Lung (tissue), 12 donors: ENCODE data around the gene OPALIN. TPM values are rescaled to one million over a fixed set of nuclear protein-coding genes. Genes with fewer than 3 reads are reported as not detected.

Experiments used
- ATAC-seq: fragments of 200-7000 bp; cut with Tn5 transposase; one replicate; pipeline ENCODE4 v1.9.1; 2020; ENCODE audit warnings: moderate number of reproducible peaks; ENCODE audit not compliant: insufficient read depth, low FRiP score
- DNase-seq, 3 donors: peaks; one replicate each; pipeline ENCODE4 v3.0.0-alpha.2; 2013 to 2017
- H3K27ac ChIP-seq, 2 donors: one replicate each; pipeline ENCODE4 v1.5.1; 2013; ENCODE audit warnings: mild to moderate bottlenecking in 2 of 2, moderate library complexity in 2 of 2, control low read depth in 1 of 2, inconsistent platforms in 1 of 2, low read depth in 1 of 2, low read length in 1 of 2
- H3K27me3 ChIP-seq, 3 donors: one replicate each; pipeline ENCODE4 v1.5.1; 2013; ENCODE audit warnings: low read length in 2 of 3; ENCODE audit not compliant: control insufficient read depth in 3 of 3, insufficient read depth in 3 of 3
- H3K36me3 ChIP-seq, 4 donors: one replicate each; pipeline ENCODE4 v1.5.1; 2013; ENCODE audit warnings: low read length in 4 of 4, mild to moderate bottlenecking in 1 of 4, moderate library complexity in 1 of 4; ENCODE audit not compliant: control insufficient read depth in 4 of 4, insufficient read depth in 4 of 4
- H3K4me1 ChIP-seq, 5 donors: one replicate each; pipeline ENCODE4 v1.5.1; 2013; ENCODE audit warnings: low read length in 5 of 5, mild to moderate bottlenecking in 2 of 5, moderate library complexity in 1 of 5; ENCODE audit not compliant: control insufficient read depth in 5 of 5, insufficient read depth in 5 of 5
- H3K4me3 ChIP-seq: one replicate; pipeline ENCODE4 v1.5.1; 2013; ENCODE audit warnings: mild to moderate bottlenecking, control low read depth, moderate library complexity
- H3K9ac ChIP-seq, 2 donors: one replicate each; pipeline ENCODE4 v1.5.1; 2013; ENCODE audit warnings: low read length in 2 of 2, control low read depth in 1 of 2; ENCODE audit not compliant: insufficient read depth in 1 of 2
- H3K9me3 ChIP-seq, 4 donors: one replicate each; pipeline ENCODE4 v1.5.1; 2013; ENCODE audit warnings: low read length in 3 of 4, mild to moderate bottlenecking in 1 of 4, moderate library complexity in 1 of 4; ENCODE audit not compliant: control insufficient read depth in 4 of 4, insufficient read depth in 3 of 4
- WGBS, 2 donors: extraction: QIAGEN DNeasy Blood & Tissue Kit; methylation state at CpG; one replicate each; pipeline ENCODE4 v1.1.7; 2013; 5-methylcytosine and 5-hydroxymethylcytosine counted together
- polyA plus RNA-seq, 2 donors: library from polyadenylated mRNA; stranded (reverse); fragments of 200-250 nt; gene quantifications; one replicate each; pipeline ENCODE4 v1.2.1, GENCODE V29; 2013
- total RNA-seq, 2 donors: library from RNA; depleted of rRNA in 1 of 2; stranded (reverse); fragments of >200 nt in 1 of 2; gene quantifications; one replicate each; pipeline ENCODE4 v1.2.1, GENCODE V29; 2014 to 2021
- TF ChIP-seq, protein P1 (sequence below): IDR thresholded peaks from 2 replicates; pipeline ENCODE4 v1.5.1; 2012; ENCODE audit warnings: mild to moderate bottlenecking; ENCODE audit errors: control extremely low read depth, extremely low read depth
- donor health status: control.
- donor health status: control.
- donor health status: Bipolar disorder and iron deficiency.
- donor health status: healthy.
- donor health status: DM: yes; HTN: yes; CAD: no.

The OPALIN gene
- total and polyA plus RNA-seq, 4 donors, result not detected

- no peak overlapping the region for H3K4me3 ChIP-seq
- H3K27me3 ChIP-seq, result peaks cover 0 to 3% (median 0%) of the 10 kb centered on the region in 3 donors
- ATAC-seq (no peak), DNase-seq (peak in 1 of 3 donors; percentile 12)
- H3K9me3 ChIP-seq, result peaks cover 0 to 3% (median 2%) of the 10 kb centered on the region in 4 donors
- H3K27ac ChIP-seq, result no peak overlapping the region
- H3K36me3 ChIP-seq, result no peaks in the 10 kb centered on the region
- H3K4me1 ChIP-seq, result no peaks in the 10 kb centered on the region
- H3K9ac ChIP-seq, result no peak overlapping the region
- TF ChIP-seq, protein P1, sequence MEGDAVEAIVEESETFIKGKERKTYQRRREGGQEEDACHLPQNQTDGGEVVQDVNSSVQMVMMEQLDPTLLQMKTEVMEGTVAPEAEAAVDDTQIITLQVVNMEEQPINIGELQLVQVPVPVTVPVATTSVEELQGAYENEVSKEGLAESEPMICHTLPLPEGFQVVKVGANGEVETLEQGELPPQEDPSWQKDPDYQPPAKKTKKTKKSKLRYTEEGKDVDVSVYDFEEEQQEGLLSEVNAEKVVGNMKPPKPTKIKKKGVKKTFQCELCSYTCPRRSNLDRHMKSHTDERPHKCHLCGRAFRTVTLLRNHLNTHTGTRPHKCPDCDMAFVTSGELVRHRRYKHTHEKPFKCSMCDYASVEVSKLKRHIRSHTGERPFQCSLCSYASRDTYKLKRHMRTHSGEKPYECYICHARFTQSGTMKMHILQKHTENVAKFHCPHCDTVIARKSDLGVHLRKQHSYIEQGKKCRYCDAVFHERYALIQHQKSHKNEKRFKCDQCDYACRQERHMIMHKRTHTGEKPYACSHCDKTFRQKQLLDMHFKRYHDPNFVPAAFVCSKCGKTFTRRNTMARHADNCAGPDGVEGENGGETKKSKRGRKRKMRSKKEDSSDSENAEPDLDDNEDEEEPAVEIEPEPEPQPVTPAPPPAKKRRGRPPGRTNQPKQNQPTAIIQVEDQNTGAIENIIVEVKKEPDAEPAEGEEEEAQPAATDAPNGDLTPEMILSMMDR, result no peak
- WGBS, 2 donors, result 15 to 36% methylated on average over 2 of the region's 2 CpGs
Measured at GRCh38 chr10:96345222-96345621, 13.6 kb downstream of the OPALIN start.

- TF ChIP-seq, protein P1, result no peak
- no peak for DNase-seq
- Histone ChIP-seq H3K27ac (no peak overlapping the region), H3K36me3 (no peaks in the 10 kb centered on the region), H3K9ac (no peak overlapping the region), H3K9me3 (peaks cover 0 to 3% (median 2%) of the 10 kb centered on the region in 4 donors), H3K4me3 (no peak overlapping the region), H3K27me3 (peaks cover 0 to 3% (median 0%) of the 10 kb centered on the region in 3 donors), H3K4me1 (no peaks in the 10 kb centered on the region)
- ATAC-seq, result no peak
- WGBS, 2 donors, result 94 to 98% methylated on average over 4 of the region's 4 CpGs
Measured at GRCh38 chr10:96344178-96344577, 14.6 kb downstream of the OPALIN start.

DNA sequence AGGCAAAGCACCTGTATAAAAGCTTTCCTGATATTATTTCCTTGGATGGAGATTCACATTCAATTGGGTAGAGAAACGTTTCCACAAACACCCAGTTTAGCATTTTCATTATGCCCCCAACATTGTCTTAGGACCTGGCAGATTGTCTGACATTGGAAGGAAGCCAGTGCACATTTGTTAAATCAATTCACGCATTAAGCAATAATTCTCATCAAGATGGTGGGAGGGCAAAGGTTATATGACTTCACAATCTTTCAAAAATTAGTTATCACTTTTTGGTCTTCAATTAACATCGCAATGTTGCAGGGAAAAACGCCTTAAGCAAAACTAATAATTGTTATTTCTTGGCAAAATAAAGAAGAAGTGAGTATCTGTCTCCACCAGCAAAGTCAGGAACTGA lies 16.4 kb downstream of the OPALIN start:
- no peak overlapping the region for H3K9ac ChIP-seq
- TF ChIP-seq, protein P1, result no peak
- H3K36me3 ChIP-seq, result no peaks in the 10 kb centered on the region
- peaks cover 0 to 3% (median 2%) of the 10 kb centered on the region in 4 donors for H3K9me3 ChIP-seq
- ATAC-seq (no peak), DNase-seq (no peak)
- peaks cover 0 to 8% (median 0%) of the 10 kb centered on the region in 3 donors for H3K27me3 ChIP-seq
- no peak overlapping the region for H3K4me3 ChIP-seq
- H3K27ac ChIP-seq, result no peak overlapping the region
- H3K4me1 ChIP-seq, result no peaks in the 10 kb centered on the region
- WGBS, 2 donors, result 78 to 82% methylated on average over 4 of the region's 4 CpGs
